Measurements from ENCODE around the gene GREB1L. TPM values are rescaled to one million over a fixed set of nuclear protein-coding genes. Genes with fewer than 3 reads are reported as not detected.

Gene GREB1L
- total RNA-seq, 5 donors from 2014 or later (not counting 1 experiment from before 2014, with no cell fraction given) = 0.09 TPM; not detected in 4

GRCh38 chr18:21454725-21455124 is 212.7 kb downstream of the GREB1L start:
- WGBS (ENCODE audit: insufficient coverage) = no CpG with 5 or more reads among the region's 5 CpGs
- CTCF ChIA-PET = no interaction called here

GRCh38 chr18:21456428-21457178 is 214.6 kb downstream of the GREB1L start:
- Mint-ChIP-seq H3K27ac (no peak overlapping the region), H3K27me3 (peaks cover 13 to 24% of the 10 kb centered on the region in 2 donors), H3K4me3 (no peak overlapping the region), H3K9me3 (no peaks in the 10 kb centered on the region), H3K4me1 (no peaks in the 10 kb centered on the region), H3K36me3 (no peaks in the 10 kb centered on the region)
- Histone ChIP-seq H3K4me1 (ENCODE audit: control insufficient read depth in 1 of 2, extremely low read depth in 1 of 2, insufficient read depth in 2 of 2, low read length in 2 of 2) (no peaks in the 10 kb centered on the region), H3K36me3 (ENCODE audit: control insufficient read depth in 2 of 2, extremely low read depth in 1 of 2, insufficient read depth in 1 of 2, low read length in 1 of 2) (no peaks in the 10 kb centered on the region), H3K4me3 (ENCODE audit: control insufficient read depth in 1 of 2, extremely low read depth in 1 of 2, low read length in 1 of 2) (no peak overlapping the region), H3K27ac (ENCODE audit: low read length) (no peak overlapping the region), H3K27me3 (replicated peaks in 1 of 2; ENCODE audit: control insufficient read depth in 2 of 2, extremely low read depth in 1 of 2, insufficient read depth in 2 of 2, low read length in 1 of 2) (peaks cover 0 to 13% of the 10 kb centered on the region in 2 experiments), H3K9me3 (no peaks in the 10 kb centered on the region)
- ATAC-seq (replicated peaks in 1 of 4) (no peak), DNase-seq (no peak)
- POLR2A ChIA-PET = no interaction called here
- CTCF ChIA-PET = no interaction called here
- WGBS (ENCODE audit: insufficient coverage) = 50% methylated on average over 1 of the region's 5 CpGs

More at GRCh38 chr18:21454725-21455124, 212.7 kb downstream of the GREB1L start:
- DNase-seq (no peak), ATAC-seq (replicated peaks in 1 of 4) (no peak)
- POLR2A ChIA-PET = no interaction called here
- Mint-ChIP-seq H3K36me3 (no peaks in the 10 kb centered on the region), H3K4me3 (no peak overlapping the region), H3K27ac (no peak overlapping the region), H3K4me1 (no peaks in the 10 kb centered on the region), H3K9me3 (no peaks in the 10 kb centered on the region), H3K27me3 (peaks cover 15 to 20% of the 10 kb centered on the region in 2 donors)
- H3K4me3 ChIP-seq (ENCODE audit: control insufficient read depth in 1 of 2, extremely low read depth in 1 of 2, low read length in 1 of 2) = no peak overlapping the region
- H3K27me3 ChIP-seq (replicated peaks in 1 of 2; ENCODE audit: control insufficient read depth in 2 of 2, extremely low read depth in 1 of 2, insufficient read depth in 2 of 2, low read length in 1 of 2) = peaks cover 0 to 8% of the 10 kb centered on the region in 2 experiments
- no peaks in the 10 kb centered on the region for H3K4me1 ChIP-seq (ENCODE audit: control insufficient read depth in 1 of 2, extremely low read depth in 1 of 2, insufficient read depth in 2 of 2, low read length in 2 of 2)
- H3K9me3 ChIP-seq = no peaks in the 10 kb centered on the region
- no peaks in the 10 kb centered on the region for H3K36me3 ChIP-seq (ENCODE audit: control insufficient read depth in 2 of 2, extremely low read depth in 1 of 2, insufficient read depth in 1 of 2, low read length in 1 of 2)
- no peak overlapping the region for H3K27ac ChIP-seq (ENCODE audit: low read length)

- Mint-ChIP-seq H3K27me3 (peaks cover 15 to 24% of the 10 kb centered on the region in 2 donors), H3K4me1 (no peaks in the 10 kb centered on the region), H3K36me3 (no peaks in the 10 kb centered on the region), H3K9me3 (no peaks in the 10 kb centered on the region), H3K27ac (no peak overlapping the region), H3K4me3 (no peak overlapping the region)
- Histone ChIP-seq H3K9me3 (no peaks in the 10 kb centered on the region), H3K4me3 (ENCODE audit: control insufficient read depth in 1 of 2, extremely low read depth in 1 of 2, low read length in 1 of 2) (no peak overlapping the region), H3K36me3 (ENCODE audit: control insufficient read depth in 2 of 2, extremely low read depth in 1 of 2, insufficient read depth in 1 of 2, low read length in 1 of 2) (no peaks in the 10 kb centered on the region), H3K4me1 (ENCODE audit: control insufficient read depth in 1 of 2, extremely low read depth in 1 of 2, insufficient read depth in 2 of 2, low read length in 2 of 2) (no peaks in the 10 kb centered on the region), H3K27ac (ENCODE audit: low read length) (no peak overlapping the region), H3K27me3 (replicated peaks in 1 of 2; ENCODE audit: control insufficient read depth in 2 of 2, extremely low read depth in 1 of 2, insufficient read depth in 2 of 2, low read length in 1 of 2) (peaks cover 0 to 13% of the 10 kb centered on the region in 2 experiments)
- ChIA-PET CTCF (no interaction called here), POLR2A (no interaction called here)
- DNase-seq (no peak), ATAC-seq (replicated peaks in 1 of 4) (no peak)
These were observed 215.1 kb downstream of the GREB1L start for GRCh38 chr18:21457179-21457535.

- no peak for DNase-seq
- H3K4me3 Mint-ChIP-seq = no peak overlapping the region
These were observed 216.3 kb downstream of the GREB1L start for GRCh38 chr18:21458310-21458709.

GRCh38 chr18:21458788-21459187 is 216.8 kb downstream of the GREB1L start:
- H3K4me3 ChIP-seq (ENCODE audit: control insufficient read depth in 1 of 2, extremely low read depth in 1 of 2, low read length in 1 of 2) = no peak overlapping the region
- peaks cover 0 to 12% of the 10 kb centered on the region in 2 experiments for H3K27me3 ChIP-seq (replicated peaks in 1 of 2; ENCODE audit: control insufficient read depth in 2 of 2, extremely low read depth in 1 of 2, insufficient read depth in 2 of 2, low read length in 1 of 2)
- ChIA-PET POLR2A (no interaction called here), CTCF (no interaction called here)
- no peak overlapping the region for H3K27ac Mint-ChIP-seq
- H3K9me3 Mint-ChIP-seq = no peaks in the 10 kb centered on the region
- no peaks in the 10 kb centered on the region for H3K9me3 ChIP-seq
- H3K4me1 ChIP-seq (ENCODE audit: control insufficient read depth in 1 of 2, extremely low read depth in 1 of 2, insufficient read depth in 2 of 2, low read length in 2 of 2) = no peaks in the 10 kb centered on the region
- no peaks in the 10 kb centered on the region for H3K4me1 Mint-ChIP-seq
- no peak for DNase-seq
- H3K27ac ChIP-seq (ENCODE audit: low read length) = no peak overlapping the region
- H3K36me3 ChIP-seq (ENCODE audit: control insufficient read depth in 2 of 2, extremely low read depth in 1 of 2, insufficient read depth in 1 of 2, low read length in 1 of 2) = no peaks in the 10 kb centered on the region
- H3K4me3 Mint-ChIP-seq = no peak overlapping the region
- 79% methylated on average over 3 of the region's 6 CpGs for WGBS (ENCODE audit: insufficient coverage)
- peaks cover 18 to 30% of the 10 kb centered on the region in 2 donors for H3K27me3 Mint-ChIP-seq
- no peak for ATAC-seq (replicated peaks in 1 of 4)
- no peaks in the 10 kb centered on the region for H3K36me3 Mint-ChIP-seq

More at GRCh38 chr18:21458310-21458709, 216.3 kb downstream of the GREB1L start:
- ATAC-seq (replicated peaks in 1 of 4) = no peak
- Histone ChIP-seq H3K4me3 (ENCODE audit: control insufficient read depth in 1 of 2, extremely low read depth in 1 of 2, low read length in 1 of 2) (no peak overlapping the region), H3K27me3 (replicated peaks in 1 of 2; ENCODE audit: control insufficient read depth in 2 of 2, extremely low read depth in 1 of 2, insufficient read depth in 2 of 2, low read length in 1 of 2) (peaks cover 0 to 15% of the 10 kb centered on the region in 2 experiments), H3K36me3 (ENCODE audit: control insufficient read depth in 2 of 2, extremely low read depth in 1 of 2, insufficient read depth in 1 of 2, low read length in 1 of 2) (no peaks in the 10 kb centered on the region), H3K4me1 (ENCODE audit: control insufficient read depth in 1 of 2, extremely low read depth in 1 of 2, insufficient read depth in 2 of 2, low read length in 2 of 2) (no peaks in the 10 kb centered on the region), H3K27ac (ENCODE audit: low read length) (no peak overlapping the region), H3K9me3 (no peaks in the 10 kb centered on the region)
- H3K4me1 Mint-ChIP-seq = no peaks in the 10 kb centered on the region
- WGBS (ENCODE audit: insufficient coverage) = no CpG with 5 or more reads among the region's 1 CpG
- H3K9me3 Mint-ChIP-seq = no peaks in the 10 kb centered on the region
- H3K36me3 Mint-ChIP-seq = no peaks in the 10 kb centered on the region
- no peak overlapping the region for H3K27ac Mint-ChIP-seq
- CTCF ChIA-PET = no interaction called here
- POLR2A ChIA-PET = no interaction called here
- peaks cover 18 to 27% of the 10 kb centered on the region in 2 donors for H3K27me3 Mint-ChIP-seq

GRCh38 chr18:21459706-21460286 is 217.8 kb downstream of the GREB1L start:
- no peak for ATAC-seq (replicated peaks in 1 of 4)
- POLR2A ChIA-PET = no interaction called here

More at GRCh38 chr18:21459706-21460286, 217.8 kb downstream of the GREB1L start:
- no peak for DNase-seq
- Histone ChIP-seq H3K27me3 (replicated peaks in 1 of 2; ENCODE audit: control insufficient read depth in 2 of 2, extremely low read depth in 1 of 2, insufficient read depth in 2 of 2, low read length in 1 of 2) (peaks cover 0 to 10% of the 10 kb centered on the region in 2 experiments), H3K27ac (ENCODE audit: low read length) (no peak overlapping the region), H3K36me3 (ENCODE audit: control insufficient read depth in 2 of 2, extremely low read depth in 1 of 2, insufficient read depth in 1 of 2, low read length in 1 of 2) (no peaks in the 10 kb centered on the region), H3K4me1 (ENCODE audit: control insufficient read depth in 1 of 2, extremely low read depth in 1 of 2, insufficient read depth in 2 of 2, low read length in 2 of 2) (no peaks in the 10 kb centered on the region), H3K4me3 (ENCODE audit: control insufficient read depth in 1 of 2, extremely low read depth in 1 of 2, low read length in 1 of 2) (no peak overlapping the region), H3K9me3 (no peaks in the 10 kb centered on the region)
- H3K4me3 Mint-ChIP-seq = no peak overlapping the region
- no peak overlapping the region for H3K27ac Mint-ChIP-seq
- H3K4me1 Mint-ChIP-seq = no peaks in the 10 kb centered on the region
- CTCF ChIA-PET = no interaction called here
- H3K9me3 Mint-ChIP-seq = no peaks in the 10 kb centered on the region
- no peaks in the 10 kb centered on the region for H3K36me3 Mint-ChIP-seq
- H3K27me3 Mint-ChIP-seq = peaks cover 21 to 34% of the 10 kb centered on the region in 2 donors
- WGBS (ENCODE audit: insufficient coverage) = 83% methylated on average over 6 of the region's 10 CpGs

Measured in T-cell (primary cell).